ENCODE data around the gene USPL1.

DNA sequence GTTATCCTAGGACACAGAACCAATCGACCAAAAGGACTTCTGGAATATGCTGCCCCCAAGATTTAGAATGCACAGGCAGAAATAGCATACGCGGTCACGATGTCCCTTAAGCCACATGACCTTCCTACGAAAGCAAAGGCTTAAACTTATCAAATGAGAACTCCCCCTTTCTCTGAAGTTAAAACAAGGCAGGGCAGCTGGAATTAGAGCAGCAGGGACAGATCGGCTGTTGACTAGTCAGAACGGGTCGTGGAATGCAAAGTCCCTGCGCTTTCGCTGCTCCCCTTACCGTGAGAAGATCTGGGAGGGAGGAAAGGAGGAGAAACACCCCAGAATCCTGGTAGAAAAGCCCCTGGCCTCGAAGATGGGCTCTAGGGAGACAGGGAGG, 799 bp upstream of the USPL1 start:
- TF ChIP-seq, protein P1, sequence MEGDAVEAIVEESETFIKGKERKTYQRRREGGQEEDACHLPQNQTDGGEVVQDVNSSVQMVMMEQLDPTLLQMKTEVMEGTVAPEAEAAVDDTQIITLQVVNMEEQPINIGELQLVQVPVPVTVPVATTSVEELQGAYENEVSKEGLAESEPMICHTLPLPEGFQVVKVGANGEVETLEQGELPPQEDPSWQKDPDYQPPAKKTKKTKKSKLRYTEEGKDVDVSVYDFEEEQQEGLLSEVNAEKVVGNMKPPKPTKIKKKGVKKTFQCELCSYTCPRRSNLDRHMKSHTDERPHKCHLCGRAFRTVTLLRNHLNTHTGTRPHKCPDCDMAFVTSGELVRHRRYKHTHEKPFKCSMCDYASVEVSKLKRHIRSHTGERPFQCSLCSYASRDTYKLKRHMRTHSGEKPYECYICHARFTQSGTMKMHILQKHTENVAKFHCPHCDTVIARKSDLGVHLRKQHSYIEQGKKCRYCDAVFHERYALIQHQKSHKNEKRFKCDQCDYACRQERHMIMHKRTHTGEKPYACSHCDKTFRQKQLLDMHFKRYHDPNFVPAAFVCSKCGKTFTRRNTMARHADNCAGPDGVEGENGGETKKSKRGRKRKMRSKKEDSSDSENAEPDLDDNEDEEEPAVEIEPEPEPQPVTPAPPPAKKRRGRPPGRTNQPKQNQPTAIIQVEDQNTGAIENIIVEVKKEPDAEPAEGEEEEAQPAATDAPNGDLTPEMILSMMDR (IDR thresholded peaks at IDR 0.05) = no peak
- TF ChIP-seq ZFX (IDR thresholded peaks at IDR 0.05; ENCODE audit: borderline replicate concordance) = no peak

Measured in 22Rv1 (cell line).